ENCODE results near the gene POLD1.

The POLD1 gene

GRCh38 chr19:50399368-50399745 lies 15.2 kb downstream of the POLD1 start:
- H3K4me2 ChIP-seq (ENCODE audit: low read depth, low read length, poor library complexity, severe bottlenecking): no peak overlapping the region
- no peaks in the 10 kb centered on the region for H3F3A ChIP-seq (ENCODE audit: insufficient read depth)
- H3K9me3 ChIP-seq (ENCODE audit: insufficient read depth, low read length): no peaks in the 10 kb centered on the region
- H3K9me2 ChIP-seq (replicated peaks; ENCODE audit: insufficient read depth, low read length): no peaks in the 10 kb centered on the region
- no peak overlapping the region for H3K4me3 ChIP-seq (ENCODE audit: insufficient read depth, low read length, poor library complexity, severe bottlenecking)
- no peak overlapping the region for H3K27ac ChIP-seq (ENCODE audit: low read depth, low read length)
- no peak for TF ChIP-seq EZH2phosphoT487 (conservative IDR thresholded peaks at IDR 0.05; ENCODE audit: low read length)
- no peak for TF ChIP-seq CTCF (IDR thresholded peaks at IDR 0.05; ENCODE audit: insufficient read depth, low read length, poor library complexity, severe bottlenecking)
- peaks cover 27% of the 10 kb centered on the region for H3K79me2 ChIP-seq (ENCODE audit: insufficient read depth, low read length)
- H3K36me3 ChIP-seq (ENCODE audit: low read length): no peaks in the 10 kb centered on the region
- H3K27me3 ChIP-seq (ENCODE audit: low read length): no peaks in the 10 kb centered on the region
- no peaks in the 10 kb centered on the region for H4K20me1 ChIP-seq (ENCODE audit: low read depth, low read length)
- no peak overlapping the region for H2AFZ ChIP-seq (ENCODE audit: low read depth, low read length, severe bottlenecking)
- H3K9ac ChIP-seq (ENCODE audit: low read length): no peak overlapping the region

- peaks cover 14% of the 10 kb centered on the region for H3K79me2 ChIP-seq (ENCODE audit: insufficient read depth, low read length)
- TF ChIP-seq EZH2phosphoT487 (conservative IDR thresholded peaks at IDR 0.05; ENCODE audit: low read length): no peak
- TF ChIP-seq CTCF (IDR thresholded peaks at IDR 0.05; ENCODE audit: insufficient read depth, low read length, poor library complexity, severe bottlenecking): no peak
- H3K9me2 ChIP-seq (replicated peaks; ENCODE audit: insufficient read depth, low read length): no peaks in the 10 kb centered on the region
- no peak overlapping the region for H3K4me3 ChIP-seq (ENCODE audit: insufficient read depth, low read length, poor library complexity, severe bottlenecking)
- H2AFZ ChIP-seq (ENCODE audit: low read depth, low read length, severe bottlenecking): no peak overlapping the region
- H3K36me3 ChIP-seq (ENCODE audit: low read length): no peaks in the 10 kb centered on the region
- H3K9me3 ChIP-seq (ENCODE audit: insufficient read depth, low read length): no peaks in the 10 kb centered on the region
- no peak overlapping the region for H3K27ac ChIP-seq (ENCODE audit: low read depth, low read length)
- H3K9ac ChIP-seq (ENCODE audit: low read length): no peak overlapping the region
- no peaks in the 10 kb centered on the region for H3K27me3 ChIP-seq (ENCODE audit: low read length)
- no peaks in the 10 kb centered on the region for H4K20me1 ChIP-seq (ENCODE audit: low read depth, low read length)
- H3F3A ChIP-seq (ENCODE audit: insufficient read depth): no peaks in the 10 kb centered on the region
- no peak overlapping the region for H3K4me2 ChIP-seq (ENCODE audit: low read depth, low read length, poor library complexity, severe bottlenecking)
These were observed 17.7 kb downstream of the POLD1 start for GRCh38 chr19:50401605-50402450.

- Histone ChIP-seq H3F3A (ENCODE audit: insufficient read depth) (no peaks in the 10 kb centered on the region), H3K27me3 (ENCODE audit: low read length) (no peaks in the 10 kb centered on the region), H3K4me3 (ENCODE audit: insufficient read depth, low read length, poor library complexity, severe bottlenecking) (no peak overlapping the region), H3K9me3 (ENCODE audit: insufficient read depth, low read length) (no peaks in the 10 kb centered on the region), H3K9ac (ENCODE audit: low read length) (no peak overlapping the region), H3K9me2 (replicated peaks; ENCODE audit: insufficient read depth, low read length) (no peaks in the 10 kb centered on the region), H3K79me2 (ENCODE audit: insufficient read depth, low read length) (peaks cover 10% of the 10 kb centered on the region), H4K20me1 (ENCODE audit: low read depth, low read length) (no peaks in the 10 kb centered on the region), H3K27ac (ENCODE audit: low read depth, low read length) (no peak overlapping the region), H2AFZ (ENCODE audit: low read depth, low read length, severe bottlenecking) (no peak overlapping the region), H3K4me2 (ENCODE audit: low read depth, low read length, poor library complexity, severe bottlenecking) (no peak overlapping the region), H3K36me3 (ENCODE audit: low read length) (no peaks in the 10 kb centered on the region)
- no peak for TF ChIP-seq EZH2phosphoT487 (conservative IDR thresholded peaks at IDR 0.05; ENCODE audit: low read length)
- TF ChIP-seq CTCF (IDR thresholded peaks at IDR 0.05; ENCODE audit: insufficient read depth, low read length, poor library complexity, severe bottlenecking): no peak
These were observed 18.6 kb downstream of the POLD1 start for GRCh38 chr19:50402544-50403301.
